Pancreas (tissue), 10 donors: ENCODE data around the gene GSAP. TPM values are rescaled to one million over a fixed set of nuclear protein-coding genes. Genes with fewer than 3 reads are reported as not detected.

Experiments used
- ATAC-seq, 4 donors: fragments of 200-7000 bp; cut with Tn5 transposase; one replicate each; pipeline versions ENCODE4 v1.8.0 to v1.9.1; 2020; ENCODE audit warnings: mild to moderate bottlenecking in 4 of 4, moderate library complexity in 4 of 4
- DNase-seq, 6 donors: peaks; one replicate each; pipeline ENCODE4 v3.0.0-alpha.2; 2020
- FAIRE-seq: peaks from 2 replicates; lab custom pipeline; 2012; peaks lifted over from hg19 to GRCh38; lab: Jason Lieb, UNC
- H3K27ac ChIP-seq, 4 donors: fragments of 200-600 bp; sonication (generic); 1 replicate in 3 of 4; 2 replicates in 1 of 4; pipeline versions ENCODE4 v1.5.0 to v1.8.0; 2020
- H3K27me3 ChIP-seq, 4 donors: fragments of 200-600 bp; one replicate each; pipeline ENCODE4 v1.8.0; 2021
- H3K36me3 ChIP-seq, 3 donors: fragments of 200-600 bp; sonication (generic) in 1 of 3; one replicate each; pipeline versions ENCODE4 v1.5.0 to v1.8.0; 2020 to 2021
- H3K4me1 ChIP-seq, 3 donors: fragments of 200-600 bp; one replicate each; pipeline ENCODE4 v1.8.0; 2021
- H3K4me3 ChIP-seq, 4 donors: fragments of 200-600 bp; sonication (generic) in 2 of 4; one replicate each; pipeline versions ENCODE4 v1.5.0 to v1.8.0; 2020 to 2021
- H3K9me3 ChIP-seq, 4 donors: fragments of 200-600 bp; one replicate each; pipeline ENCODE4 v1.8.0; 2021
- CTCF ChIP-seq, 4 donors: fragments of 200-600 bp; sonication (generic) in 3 of 4; IDR thresholded peaks; one replicate each; pipeline versions ENCODE4 v1.5.0 to v1.8.0; 2021; ENCODE audit warnings: antibody characterized with exemption in 4 of 4
- WGBS, 2 donors: extraction: QIAGEN DNeasy Blood & Tissue Kit; methylation state at CpG; one replicate each; pipeline ENCODE4 v1.1.7; 2013; 5-methylcytosine and 5-hydroxymethylcytosine counted together
- intact Hi-C, 3 donors: fragments of 100-400 bp; cut with DNase I; formaldehyde crosslinking; loops; one replicate each; pipeline versions ENCODE4 v1.11.1 to v1.14.2; 2022
- polyA plus RNA-seq, 2 donors: library from polyadenylated mRNA; stranded (reverse); fragments of 200-250 nt; gene quantifications; one replicate each; pipeline ENCODE4 v1.2.3, GENCODE V29; 2013
- total RNA-seq, 6 donors: library from RNA; stranded (reverse); fragmentation: NEBNext Ultra II Directional in 4 of 6; extraction: Animal tissue kit (Norgen Biotek cat#: 25700) in 4 of 6; gene quantifications; one replicate each; pipeline versions ENCODE4 v1.2.1 to v1.2.4, GENCODE V29; 2021 to 2023
- donor health status: healthy with polysubstance abuse.
- donor health status: DM: no; HTN: no; CAD: no; lungs with moderate emphysema.
- donor health status: DM: no; HTN: no; CAD: no.
- donor health status: control.
- donor health status: control.
- donor health status: Bipolar disorder and iron deficiency.
- donor health status: DM: yes; HTN: yes; CAD: no.
- donor health status: DM: no; HTN: no; CAD: no.
- donor health status: DM: no; HTN: no; CAD: no.
- donor health status: DM: yes; HTN: yes; CAD: no.

Gene GSAP
- total and polyA plus RNA-seq, 8 donors = 5.3 to 22.7 (median 8.7) TPM

GRCh38 chr7:77461246-77461645 is 45.1 kb upstream of the GSAP start:
- intact Hi-C loops = no loop called here
- Histone ChIP-seq H3K4me1 (no peaks in the 10 kb centered on the region), H3K36me3 (no peaks in the 10 kb centered on the region), H3K4me3 (no peak overlapping the region), H3K9me3 (no peaks in the 10 kb centered on the region), H3K27me3 (no peaks in the 10 kb centered on the region), H3K27ac (no peak overlapping the region)
- ATAC-seq (no peak), FAIRE-seq (no peak), DNase-seq (no peak)
- 84 to 85% methylated on average over 3 of the region's 3 CpGs for WGBS, 2 donors
- no peak for TF ChIP-seq CTCF (IDR thresholded peaks at IDR 0.05)

- WGBS, 2 donors = 13 to 14% methylated on average over 3 of the region's 3 CpGs
- Histone ChIP-seq H3K36me3 (no peaks in the 10 kb centered on the region), H3K9me3 (no peaks in the 10 kb centered on the region), H3K27me3 (no peaks in the 10 kb centered on the region), H3K4me3 (no peak overlapping the region), H3K4me1 (no peaks in the 10 kb centered on the region), H3K27ac (no peak overlapping the region)
- intact Hi-C loops = no loop called here
- DNase-seq (no peak), FAIRE-seq (no peak), ATAC-seq (no peak)
- no peak for TF ChIP-seq CTCF (IDR thresholded peaks at IDR 0.05)
Observed at GRCh38 chr7:77460057-77460486, 43.9 kb upstream of the GSAP start.

GRCh38 chr7:77459311-77459726 is 43.2 kb upstream of the GSAP start:
- intact Hi-C loops = no loop called here
- DNase-seq = no peak
- no peaks in the 10 kb centered on the region for H3K36me3 ChIP-seq
- H3K9me3 ChIP-seq = no peaks in the 10 kb centered on the region
- H3K4me1 ChIP-seq = no peaks in the 10 kb centered on the region
- WGBS, 2 donors = 78 to 79% methylated on average over 2 of the region's 2 CpGs
- H3K4me3 ChIP-seq = no peak overlapping the region
- no peak for TF ChIP-seq CTCF (IDR thresholded peaks at IDR 0.05)
- no peak for ATAC-seq
- no peaks in the 10 kb centered on the region for H3K27me3 ChIP-seq
- no peak overlapping the region for H3K27ac ChIP-seq
- FAIRE-seq = no peak

GRCh38 chr7:77458786-77459185 is 42.6 kb upstream of the GSAP start:
- Histone ChIP-seq H3K9me3 (no peaks in the 10 kb centered on the region), H3K36me3 (no peaks in the 10 kb centered on the region), H3K27me3 (no peaks in the 10 kb centered on the region), H3K27ac (no peak overlapping the region), H3K4me1 (no peaks in the 10 kb centered on the region), H3K4me3 (no peak overlapping the region)
- 85 to 88% methylated on average over 3 of the region's 3 CpGs for WGBS, 2 donors
- ATAC-seq = no peak
- TF ChIP-seq CTCF (IDR thresholded peaks at IDR 0.05) = no peak
- intact Hi-C loops = no loop called here
- no peak for FAIRE-seq
- DNase-seq = no peak

GRCh38 chr7:77457779-77458178 is 41.6 kb upstream of the GSAP start:
- no peaks in the 10 kb centered on the region for H3K9me3 ChIP-seq
- no peak for TF ChIP-seq CTCF (IDR thresholded peaks at IDR 0.05)
- H3K27ac ChIP-seq = no peak overlapping the region
- 59 to 60% methylated on average over 4 of the region's 4 CpGs for WGBS, 2 donors
- no peaks in the 10 kb centered on the region for H3K36me3 ChIP-seq
- H3K4me3 ChIP-seq = no peak overlapping the region
- ATAC-seq (no peak), DNase-seq (no peak), FAIRE-seq (no peak)
- intact Hi-C loops = no loop called here
- H3K27me3 ChIP-seq = no peaks in the 10 kb centered on the region
- H3K4me1 ChIP-seq = no peaks in the 10 kb centered on the region
